Retinal pigment epithelial cell (primary cell): Measurements from ENCODE around the gene EMB.
"Not testable (repeated sequence)": the region's sequence is repeated elsewhere in the genome, so short reads cannot be mapped to it uniquely, and the experiment has no call there.

Source experiments
- DNase-seq: peaks from one replicate; pipeline ENCODE4 v3.0.0-alpha.2; 2010; ENCODE audit warnings: low read depth
- H3K4me3 ChIP-seq: 2 replicates; pipeline ENCODE4 v1.5.1; 2011; ENCODE audit warnings: mild to moderate bottlenecking, low read length, control low read depth, moderate library complexity
- TF ChIP-seq, protein P1 (sequence below): conservative IDR thresholded peaks from 2 replicates; pipeline ENCODE4 v1.5.1; 2011; ENCODE audit warnings: low read depth, low read length, control low read depth, inconsistent platforms

EMB gene, protein sequence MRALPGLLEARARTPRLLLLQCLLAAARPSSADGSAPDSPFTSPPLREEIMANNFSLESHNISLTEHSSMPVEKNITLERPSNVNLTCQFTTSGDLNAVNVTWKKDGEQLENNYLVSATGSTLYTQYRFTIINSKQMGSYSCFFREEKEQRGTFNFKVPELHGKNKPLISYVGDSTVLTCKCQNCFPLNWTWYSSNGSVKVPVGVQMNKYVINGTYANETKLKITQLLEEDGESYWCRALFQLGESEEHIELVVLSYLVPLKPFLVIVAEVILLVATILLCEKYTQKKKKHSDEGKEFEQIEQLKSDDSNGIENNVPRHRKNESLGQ

DNA sequence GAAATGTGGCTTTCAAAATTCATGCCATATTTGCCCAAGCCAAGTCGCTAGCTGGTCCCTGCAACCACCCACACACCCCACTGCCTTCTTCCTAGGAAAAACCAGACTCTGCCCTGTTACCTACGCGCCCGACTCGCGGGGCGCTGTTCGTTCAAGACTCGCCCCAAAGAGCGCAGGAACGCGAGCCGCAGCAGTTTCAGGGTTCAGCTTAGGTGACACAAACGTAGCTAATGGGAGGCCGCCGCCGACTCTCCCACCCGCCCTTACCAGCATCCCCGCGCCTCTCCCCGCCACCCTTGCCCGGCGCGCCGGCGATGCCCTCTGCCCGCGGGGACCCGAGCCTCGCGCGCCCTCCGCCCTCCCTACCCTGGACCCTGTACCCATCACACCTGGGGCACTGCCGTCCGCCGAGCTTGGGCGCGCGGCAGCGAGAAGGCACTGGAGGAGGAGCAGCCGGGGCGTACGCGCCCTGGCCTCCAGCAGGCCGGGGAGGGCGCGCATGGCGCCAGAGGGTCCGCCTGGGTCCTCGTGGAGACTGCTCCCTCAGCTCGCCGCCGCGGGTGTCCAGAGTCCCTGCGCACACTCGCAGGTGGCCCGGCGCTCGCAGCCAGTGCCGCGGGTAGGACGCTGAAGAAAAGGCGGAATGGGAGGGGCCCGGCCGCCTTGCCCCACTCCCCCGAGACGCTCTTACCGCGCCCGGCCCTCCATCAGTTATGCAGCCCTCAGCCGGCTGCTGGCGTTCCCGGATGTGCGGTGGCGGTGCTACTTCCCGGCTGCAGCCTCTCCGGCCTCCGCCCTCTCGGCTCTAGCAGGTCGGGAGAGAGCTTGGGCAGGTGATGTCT is at the start of gene EMB:
Gene EMB (minus strand): TSS at position 638 of the 842 bp plus-strand sequence. CDS start 137 bp downstream, at position 501.
- peak within 1 kb of the TSS; percentile 66 for H3K4me3 ChIP-seq
- DNase-seq, result no peak

DNA sequence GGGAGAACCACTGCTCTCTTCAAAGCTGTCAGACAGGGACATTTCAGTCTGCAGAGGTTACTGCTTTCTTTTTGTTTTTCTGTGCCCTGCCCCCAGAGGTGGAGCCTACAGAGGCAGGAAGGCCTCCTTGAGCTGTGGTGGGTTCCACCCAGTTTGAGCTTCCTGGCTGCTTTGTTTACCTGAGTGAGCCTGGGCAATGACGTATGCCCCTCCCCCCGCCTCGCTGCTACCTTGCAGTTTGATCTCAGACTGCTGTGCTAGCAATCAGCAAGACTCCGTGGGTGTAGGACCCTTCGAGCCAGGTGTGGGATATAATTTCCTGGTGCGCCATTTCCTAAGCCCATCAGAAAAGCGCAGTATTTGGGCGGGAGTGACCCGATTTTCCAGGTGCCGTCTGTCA is 48.4 kb upstream of the EMB start:
- DNase-seq, H3K4me3 ChIP-seq: not testable (repeated sequence)

More for the DNA sequence above, at the start of gene EMB:
- TF ChIP-seq, protein P1, sequence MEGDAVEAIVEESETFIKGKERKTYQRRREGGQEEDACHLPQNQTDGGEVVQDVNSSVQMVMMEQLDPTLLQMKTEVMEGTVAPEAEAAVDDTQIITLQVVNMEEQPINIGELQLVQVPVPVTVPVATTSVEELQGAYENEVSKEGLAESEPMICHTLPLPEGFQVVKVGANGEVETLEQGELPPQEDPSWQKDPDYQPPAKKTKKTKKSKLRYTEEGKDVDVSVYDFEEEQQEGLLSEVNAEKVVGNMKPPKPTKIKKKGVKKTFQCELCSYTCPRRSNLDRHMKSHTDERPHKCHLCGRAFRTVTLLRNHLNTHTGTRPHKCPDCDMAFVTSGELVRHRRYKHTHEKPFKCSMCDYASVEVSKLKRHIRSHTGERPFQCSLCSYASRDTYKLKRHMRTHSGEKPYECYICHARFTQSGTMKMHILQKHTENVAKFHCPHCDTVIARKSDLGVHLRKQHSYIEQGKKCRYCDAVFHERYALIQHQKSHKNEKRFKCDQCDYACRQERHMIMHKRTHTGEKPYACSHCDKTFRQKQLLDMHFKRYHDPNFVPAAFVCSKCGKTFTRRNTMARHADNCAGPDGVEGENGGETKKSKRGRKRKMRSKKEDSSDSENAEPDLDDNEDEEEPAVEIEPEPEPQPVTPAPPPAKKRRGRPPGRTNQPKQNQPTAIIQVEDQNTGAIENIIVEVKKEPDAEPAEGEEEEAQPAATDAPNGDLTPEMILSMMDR, result peak; percentile 36

DNA sequence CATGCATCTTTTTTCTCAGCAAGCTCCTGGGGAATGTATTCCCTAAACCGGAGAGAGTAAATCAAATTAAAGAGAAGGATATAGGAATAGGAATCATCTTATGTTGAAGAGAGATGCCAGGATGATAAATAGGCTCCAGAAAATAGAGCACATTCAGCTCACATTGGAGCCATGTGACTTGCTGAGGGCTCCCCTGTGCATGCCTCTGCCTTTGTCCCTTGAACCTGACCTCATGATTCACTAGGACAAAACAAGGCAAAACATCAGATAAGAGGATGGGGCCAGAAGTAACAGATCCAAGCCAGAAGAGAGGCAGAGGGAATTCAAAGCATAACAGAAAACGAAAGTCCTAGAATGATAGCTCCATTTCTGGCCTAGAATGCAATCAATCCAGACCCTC is 37.7 kb upstream of the EMB start:
- not testable (repeated sequence) for H3K4me3 ChIP-seq, DNase-seq

DNA sequence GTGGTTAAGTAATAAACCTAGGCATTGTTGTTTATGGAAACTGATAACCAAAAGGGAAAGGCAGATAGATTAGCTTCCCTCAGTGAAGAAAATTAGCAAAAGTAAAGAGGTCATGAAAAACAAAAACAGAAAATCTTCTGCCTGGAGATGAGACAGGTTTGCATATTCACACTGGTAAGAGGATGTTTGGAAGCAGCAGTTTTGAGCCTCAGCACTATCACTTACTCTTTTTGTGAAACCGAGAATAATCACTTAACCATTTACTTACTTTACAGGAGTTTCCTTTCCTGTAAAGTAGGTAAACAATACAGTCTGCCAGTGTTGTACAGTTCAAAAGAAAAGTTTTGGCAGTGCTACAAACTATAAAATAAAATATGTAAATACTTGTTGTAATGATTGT is 35.5 kb upstream of the EMB start:
- DNase-seq, result no peak
- no peak overlapping the region for H3K4me3 ChIP-seq
- TF ChIP-seq, protein P1, result no peak

DNA sequence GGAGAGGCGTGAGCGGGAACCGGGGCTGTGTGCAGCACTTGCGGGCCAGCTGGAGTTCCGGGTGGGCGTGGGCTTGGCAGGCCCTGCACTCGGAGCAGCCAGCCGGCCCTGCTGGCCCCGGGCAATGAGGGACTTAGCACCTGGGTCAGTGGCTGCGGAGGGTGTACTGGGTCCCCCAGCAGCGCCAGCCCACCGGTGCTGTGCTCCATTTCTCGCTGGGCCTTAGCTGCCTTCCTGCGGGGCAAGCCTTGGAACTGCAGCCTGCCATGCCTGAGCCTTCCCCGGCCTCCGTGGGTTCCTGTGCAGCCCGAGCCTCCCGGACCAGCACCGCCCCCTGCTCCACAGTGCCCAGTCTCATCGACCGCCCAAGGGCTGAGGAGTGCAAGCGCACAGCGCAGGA is 23.9 kb upstream of the EMB start:
- H3K4me3 ChIP-seq, DNase-seq: not testable (repeated sequence)

DNA sequence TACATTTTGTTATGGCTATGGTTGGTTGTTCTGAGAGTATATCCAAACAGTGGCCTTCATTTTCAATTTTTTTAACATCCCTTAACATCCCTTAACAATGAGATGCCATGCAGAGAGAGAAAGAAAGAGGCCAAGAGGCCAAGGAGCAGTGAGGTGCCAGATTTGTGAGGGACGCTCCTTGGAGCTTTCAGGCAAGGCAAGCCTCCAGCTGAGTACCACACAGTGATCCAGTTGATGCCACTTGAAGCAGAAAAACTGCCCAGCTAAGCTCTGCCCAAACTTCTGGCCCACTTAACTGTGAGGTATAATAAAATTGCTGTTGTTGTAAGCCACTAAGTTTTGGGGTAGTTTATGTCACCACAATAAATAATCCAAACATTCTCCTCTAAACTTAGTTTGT is 22.6 kb upstream of the EMB start:
- DNase-seq, result no peak
- H3K4me3 ChIP-seq, result no peak overlapping the region
- TF ChIP-seq, protein P1, result no peak

DNA sequence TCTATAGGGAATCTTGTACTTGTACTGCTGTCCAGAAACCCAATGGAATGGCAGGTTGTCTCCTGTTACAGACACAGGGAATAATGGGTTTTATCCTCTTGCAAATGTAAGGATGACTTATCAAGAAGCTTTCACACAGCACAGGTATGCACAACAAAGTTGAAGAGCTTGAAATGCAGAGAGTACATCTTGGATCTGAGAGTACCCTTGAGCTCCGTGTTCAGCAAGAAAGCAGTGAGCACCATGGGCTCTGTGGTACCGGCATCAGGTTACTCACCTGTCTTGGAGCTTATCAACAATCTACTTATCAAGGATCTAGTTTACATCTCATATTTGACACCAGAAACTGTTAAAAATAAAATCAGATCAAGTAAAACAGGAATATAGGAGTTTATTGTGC is 22.0 kb upstream of the EMB start:
- H3K4me3 ChIP-seq, result no peak overlapping the region
- DNase-seq, result no peak
- TF ChIP-seq, protein P1, result no peak

DNA sequence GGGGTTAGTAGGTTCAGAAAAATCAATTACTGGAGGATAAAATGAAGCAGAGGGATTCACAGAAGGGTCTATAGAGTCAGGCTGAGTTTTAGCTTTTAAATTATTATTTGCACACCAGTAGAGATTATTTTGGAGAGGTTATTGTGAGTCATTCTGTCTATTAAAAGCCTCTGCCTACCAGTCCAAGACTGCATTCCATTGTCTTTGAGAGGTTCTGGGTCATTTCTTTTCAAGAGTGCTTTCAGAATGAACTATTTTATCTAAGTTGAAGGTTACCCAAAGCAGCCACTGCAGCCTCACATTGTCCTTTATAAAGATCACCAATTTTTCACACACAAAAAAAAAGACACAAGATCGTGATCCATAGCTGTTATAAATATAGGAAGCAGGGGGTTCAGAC is 21.5 kb upstream of the EMB start:
- H3K4me3 ChIP-seq, DNase-seq: not testable (repeated sequence)

DNA sequence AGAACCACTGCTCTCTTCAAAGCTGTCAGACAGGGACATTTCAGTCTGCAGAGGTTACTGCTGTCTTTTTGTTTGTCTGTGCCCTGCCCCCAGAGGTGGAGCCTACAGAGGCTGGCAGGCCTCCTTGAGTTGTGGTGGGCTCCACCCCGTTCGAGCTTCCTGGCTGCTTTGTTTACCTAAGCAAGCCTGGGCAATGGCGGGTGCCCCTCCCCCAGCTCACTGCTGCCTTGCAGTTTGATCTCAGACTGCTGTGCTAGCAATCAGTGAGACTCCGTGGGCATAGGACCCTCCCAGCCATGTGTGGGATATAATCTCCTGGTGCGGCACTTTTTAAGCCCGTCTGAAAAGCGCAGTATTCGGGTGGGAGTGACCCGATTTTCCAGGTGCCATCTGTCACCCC is 17.3 kb upstream of the EMB start:
- not testable (repeated sequence) for DNase-seq, H3K4me3 ChIP-seq

DNA sequence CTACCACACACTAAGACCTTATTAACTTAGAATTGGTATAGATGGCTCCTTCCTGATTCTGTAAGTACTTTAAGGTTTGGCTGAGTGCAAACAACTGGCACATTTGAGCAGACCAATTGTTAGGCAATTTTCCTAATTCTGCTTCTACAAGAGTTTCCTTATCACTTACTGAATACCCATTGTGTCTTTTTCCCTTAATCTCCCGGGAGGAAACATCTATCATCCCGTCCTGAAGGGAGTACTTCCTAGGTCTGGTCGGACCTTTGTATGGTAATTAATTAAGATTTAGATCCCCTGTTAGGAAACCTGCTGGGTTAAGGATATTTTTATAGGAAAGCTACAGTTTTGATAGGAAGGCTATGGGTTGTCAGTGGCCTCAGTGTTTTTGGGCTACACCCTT is 8.2 kb upstream of the EMB start:
- not testable (repeated sequence) for H3K4me3 ChIP-seq, DNase-seq
